Thymus (tissue), 11 donors: ENCODE data around the gene ALG2. TPM values are rescaled to one million over a fixed set of nuclear protein-coding genes. Genes with fewer than 3 reads are reported as not detected.
"Not testable (repeated sequence)": the region's sequence is repeated elsewhere in the genome, so short reads cannot be mapped to it uniquely, and the experiment has no call there.

Source experiments
- DNase-seq, 9 donors: peaks; one replicate each; pipeline ENCODE4 v3.0.0-alpha.2; 2013; ENCODE audit warnings: low spot score in 9 of 9, low read depth in 6 of 9, missing footprints in 1 of 9
- H3K27ac ChIP-seq, 2 donors: one replicate each; pipeline ENCODE4 v1.5.1; 2013; ENCODE audit warnings: control low read depth in 1 of 2, low read depth in 1 of 2, low read length in 1 of 2, mild to moderate bottlenecking in 1 of 2, moderate library complexity in 1 of 2
- H3K27me3 ChIP-seq, 2 donors: one replicate each; pipeline ENCODE4 v1.5.1; 2013; ENCODE audit warnings: low read length in 1 of 2; ENCODE audit not compliant: control insufficient read depth in 2 of 2, insufficient read depth in 1 of 2
- H3K36me3 ChIP-seq, 2 donors: one replicate each; pipeline ENCODE4 v1.5.1; 2013; ENCODE audit warnings: low read length in 1 of 2, mild to moderate bottlenecking in 1 of 2, moderate library complexity in 1 of 2; ENCODE audit not compliant: control insufficient read depth in 2 of 2, insufficient read depth in 2 of 2
- H3K4me1 ChIP-seq, 2 donors: one replicate each; pipeline ENCODE4 v1.5.1; 2013; ENCODE audit warnings: low read length in 2 of 2; ENCODE audit not compliant: control insufficient read depth in 2 of 2, insufficient read depth in 2 of 2
- H3K4me3 ChIP-seq, 2 donors: one replicate each; pipeline ENCODE4 v1.5.1; 2013; ENCODE audit warnings: low read length in 2 of 2, control low read depth in 1 of 2, mild to moderate bottlenecking in 1 of 2
- H3K9me3 ChIP-seq, 2 donors: one replicate each; pipeline ENCODE4 v1.5.1; 2013; ENCODE audit warnings: low read length in 1 of 2, mild to moderate bottlenecking in 1 of 2; ENCODE audit not compliant: control insufficient read depth in 2 of 2, insufficient read depth in 1 of 2
- WGBS: extraction: QIAGEN DNeasy Blood & Tissue Kit; methylation state at CpG from one replicate; pipeline ENCODE4 v1.1.7; 2013; 5-methylcytosine and 5-hydroxymethylcytosine counted together
- polyA plus RNA-seq: library from polyadenylated mRNA; stranded (reverse); fragments of 200-250 nt; gene quantifications from one replicate; pipeline ENCODE4 v1.2.3, GENCODE V29; 2013
- total RNA-seq: library from RNA; stranded (reverse); fragments of 120-200 nt; gene quantifications from one replicate; pipeline ENCODE4 v1.2.4, GENCODE V29; 2013
- donor health status: healthy.

Gene ALG2
- total and polyA plus RNA-seq, 2 donors: 23.2 to 31.1 TPM

- H3K4me3 ChIP-seq: no peak overlapping the region
- no peak for DNase-seq
- no peaks in the 10 kb centered on the region for H3K9me3 ChIP-seq
- no peak overlapping the region for H3K27ac ChIP-seq
- H3K4me1 ChIP-seq: peaks cover 7 to 18% of the 10 kb centered on the region in 2 donors
- H3K36me3 ChIP-seq: peaks cover 0 to 4% of the 10 kb centered on the region in 2 donors
- 91% methylated on average over 3 of the region's 3 CpGs for WGBS
- H3K27me3 ChIP-seq: no peaks in the 10 kb centered on the region
These were observed 22.9 kb upstream of the ALG2 start for GRCh38 chr9:99244344-99245260.

- Histone ChIP-seq H3K27me3 (no peaks in the 10 kb centered on the region), H3K4me1 (peaks cover 32 to 44% of the 10 kb centered on the region in 2 donors), H3K4me3 (no peak overlapping the region), H3K9me3 (no peaks in the 10 kb centered on the region), H3K27ac (no peak overlapping the region), H3K36me3 (peaks cover 0 to 7% of the 10 kb centered on the region in 2 donors)
- DNase-seq: no peak
- WGBS: 94% methylated on average over 7 of the region's 7 CpGs
These were observed 19.4 kb upstream of the ALG2 start for GRCh38 chr9:99241106-99241505.

- WGBS: 59% methylated on average over 6 of the region's 6 CpGs
- peak overlapping the region in 1 of 2 donors; percentile 71 for H3K27ac ChIP-seq
- no peaks in the 10 kb centered on the region for H3K27me3 ChIP-seq
- H3K36me3 ChIP-seq: peaks cover 0 to 7% of the 10 kb centered on the region in 2 donors
- no peaks in the 10 kb centered on the region for H3K9me3 ChIP-seq
- DNase-seq: peak in 1 of 9 donors; percentile 55
- peaks cover 44 to 56% of the 10 kb centered on the region in 2 donors for H3K4me1 ChIP-seq
- no peak overlapping the region for H3K4me3 ChIP-seq
These were observed 17.8 kb upstream of the ALG2 start for GRCh38 chr9:99239341-99240060.

- no peak overlapping the region for H3K4me3 ChIP-seq
- H3K36me3 ChIP-seq: peaks cover 1 to 7% of the 10 kb centered on the region in 2 donors
- H3K4me1 ChIP-seq: peaks cover 50 to 59% of the 10 kb centered on the region in 2 donors
- no peak for DNase-seq
- H3K27me3 ChIP-seq: no peaks in the 10 kb centered on the region
- no peak overlapping the region for H3K27ac ChIP-seq
- no peaks in the 10 kb centered on the region for H3K9me3 ChIP-seq
These were observed 16.6 kb upstream of the ALG2 start for GRCh38 chr9:99238331-99238730.

- H3K4me1 ChIP-seq: peaks cover 53 to 63% of the 10 kb centered on the region in 2 donors
- not testable (repeated sequence) for H3K9me3 ChIP-seq, DNase-seq, H3K4me3 ChIP-seq, H3K27me3 ChIP-seq, H3K36me3 ChIP-seq
- WGBS: 97% methylated on average over 4 of the region's 4 CpGs
- peak overlapping the region in 1 of 2 donors; percentile 88 for H3K27ac ChIP-seq
These were observed 16.1 kb upstream of the ALG2 start for GRCh38 chr9:99237849-99238248.

- no peak for DNase-seq
- Histone ChIP-seq H3K4me3 (no peak overlapping the region), H3K9me3 (no peaks in the 10 kb centered on the region), H3K27me3 (no peaks in the 10 kb centered on the region), H3K4me1 (peaks cover 55 to 66% of the 10 kb centered on the region in 2 donors), H3K36me3 (peaks cover 7 to 11% of the 10 kb centered on the region in 2 donors), H3K27ac (peak overlapping the region; percentile 86 to 88)
These were observed 15.6 kb upstream of the ALG2 start for GRCh38 chr9:99237356-99237755.

GRCh38 chr9:99235926-99236634 lies 14.3 kb upstream of the ALG2 start:
- Histone ChIP-seq H3K27me3 (no peaks in the 10 kb centered on the region), H3K9me3 (no peaks in the 10 kb centered on the region), H3K4me3 (peak overlapping the region in 1 of 2 donors; percentile 15), H3K27ac (peak overlapping the region; percentile 86 to 88), H3K4me1 (peaks cover 55 to 69% of the 10 kb centered on the region in 2 donors), H3K36me3 (peaks cover 7 to 18% of the 10 kb centered on the region in 2 donors)
- 7% methylated on average over 7 of the region's 7 CpGs for WGBS
- DNase-seq: peak in 8 of 9 donors; percentile 51 to 91 (median 79)

GRCh38 chr9:99235069-99235468 lies 13.3 kb upstream of the ALG2 start:
- Histone ChIP-seq H3K9me3 (no peaks in the 10 kb centered on the region), H3K27ac (peak overlapping the region; percentile 43 to 88), H3K36me3 (peaks cover 3 to 28% of the 10 kb centered on the region in 2 donors), H3K4me3 (no peak overlapping the region), H3K27me3 (no peaks in the 10 kb centered on the region), H3K4me1 (peaks cover 53 to 63% of the 10 kb centered on the region in 2 donors)
- DNase-seq: no peak
